ENCODE results near the gene OR2T3. TPM values are rescaled to one million over a fixed set of nuclear protein-coding genes. Genes with fewer than 3 reads are reported as not detected.
"Not testable (repeated sequence)": the region's sequence is repeated elsewhere in the genome, so short reads cannot be mapped to it uniquely, and the experiment has no call there.

Gene OR2T3
- total and polyA plus RNA-seq, 2 donors (not counting 3 experiments of a cell fraction or from before 2014, with no cell fraction given) = not detected

DNA sequence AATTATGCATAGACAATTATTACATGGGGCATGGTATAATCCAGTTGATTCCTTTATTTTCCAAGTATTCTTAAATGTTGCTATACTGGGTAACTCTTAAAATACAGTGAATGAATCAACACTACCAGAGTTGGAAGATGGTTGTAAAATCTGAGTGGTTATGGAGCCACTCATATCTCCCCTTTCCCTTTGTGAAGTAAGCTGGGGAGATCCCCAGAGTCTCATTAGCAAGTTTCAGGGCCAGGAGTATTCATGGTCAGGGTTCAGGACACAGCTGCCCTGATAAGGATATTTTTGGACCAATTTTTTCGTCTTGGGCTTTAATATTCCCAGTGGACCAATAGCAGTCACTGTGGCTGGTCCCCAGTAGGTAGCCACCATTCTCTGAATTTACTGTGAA lies 34.5 kb upstream of the OR2T3 start:
- DNase-seq (ENCODE audit: low read depth, low spot score); H3K9me3 ChIP-seq (replicated peaks; ENCODE audit: control insufficient read depth, insufficient read depth, low read length); BruUV-seq (replicated peaks); H3K4me2 ChIP-seq (ENCODE audit: insufficient read depth, low read length); H3K36me3 ChIP-seq (ENCODE audit: control insufficient read depth in 2 of 2, extremely low read depth in 1 of 2, insufficient read depth in 2 of 2, low read length in 2 of 2); H3K4me1 ChIP-seq (ENCODE audit: control insufficient read depth, extremely low read depth, insufficient read depth, low read length); H3K27me3 ChIP-seq (ENCODE audit: control insufficient read depth in 2 of 2, insufficient read depth in 2 of 2, low read length in 2 of 2); intact Hi-C loops (cut with micrococcal nuclease); H3K27ac ChIP-seq (ENCODE audit: insufficient read depth, low read depth, low read length); FAIRE-seq; CTCF ChIA-PET; POLR2A ChIA-PET; H2AFZ ChIP-seq (ENCODE audit: low read depth, low read length); H4K20me1 ChIP-seq (replicated peaks; ENCODE audit: control insufficient read depth, extremely low read depth, insufficient read depth, low read length); dilution Hi-C loops (cut with MboI; ENCODE audit: extremely low pct_ligation_motif_present, low sequenced_read_pairs); H3K9ac ChIP-seq (replicated peaks; ENCODE audit: extremely low read depth, insufficient read depth, low read length); H3K9me1 ChIP-seq (replicated peaks; ENCODE audit: control insufficient read depth, extremely low read depth, insufficient read depth, low read length); H3K79me2 ChIP-seq (ENCODE audit: control insufficient read depth, insufficient read depth, low read length); H3K4me3 ChIP-seq (replicated peaks in 1 of 3; ENCODE audit: insufficient read depth in 1 of 3, low read depth in 1 of 3, low read length in 3 of 3): not testable (repeated sequence)

- dilution Hi-C loops (cut with MboI; ENCODE audit: extremely low pct_ligation_motif_present, low sequenced_read_pairs) = not testable (repeated sequence)
These were observed 33.9 kb upstream of the OR2T3 start for GRCh38 chr1:248439283-248439682.

GRCh38 chr1:248442500-248443277 lies 30.5 kb upstream of the OR2T3 start:
- POLR2A ChIA-PET; H3K4me2 ChIP-seq (ENCODE audit: insufficient read depth, low read length); H3K9me1 ChIP-seq (replicated peaks; ENCODE audit: control insufficient read depth, extremely low read depth, insufficient read depth, low read length); BruUV-seq (replicated peaks); H3K9me3 ChIP-seq (replicated peaks; ENCODE audit: control insufficient read depth, insufficient read depth, low read length); H3K9ac ChIP-seq (replicated peaks; ENCODE audit: extremely low read depth, insufficient read depth, low read length); H2AFZ ChIP-seq (ENCODE audit: low read depth, low read length); H3K4me3 ChIP-seq (replicated peaks in 1 of 3; ENCODE audit: insufficient read depth in 1 of 3, low read depth in 1 of 3, low read length in 3 of 3); DNase-seq (ENCODE audit: low read depth, low spot score); CTCF ChIA-PET; H3K27ac ChIP-seq (ENCODE audit: insufficient read depth, low read depth, low read length); FAIRE-seq; H3K36me3 ChIP-seq (ENCODE audit: control insufficient read depth in 2 of 2, extremely low read depth in 1 of 2, insufficient read depth in 2 of 2, low read length in 2 of 2); intact Hi-C loops (cut with micrococcal nuclease); H3K4me1 ChIP-seq (ENCODE audit: control insufficient read depth, extremely low read depth, insufficient read depth, low read length); H3K79me2 ChIP-seq (ENCODE audit: control insufficient read depth, insufficient read depth, low read length); H3K27me3 ChIP-seq (ENCODE audit: control insufficient read depth in 2 of 2, insufficient read depth in 2 of 2, low read length in 2 of 2); dilution Hi-C loops (cut with MboI; ENCODE audit: extremely low pct_ligation_motif_present, low sequenced_read_pairs); H4K20me1 ChIP-seq (replicated peaks; ENCODE audit: control insufficient read depth, extremely low read depth, insufficient read depth, low read length): not testable (repeated sequence)

More at GRCh38 chr1:248439283-248439682, 33.9 kb upstream of the OR2T3 start:
- FAIRE-seq; H3K36me3 ChIP-seq (ENCODE audit: control insufficient read depth in 2 of 2, extremely low read depth in 1 of 2, insufficient read depth in 2 of 2, low read length in 2 of 2); POLR2A ChIA-PET; H2AFZ ChIP-seq (ENCODE audit: low read depth, low read length); CTCF ChIA-PET; H3K4me3 ChIP-seq (replicated peaks in 1 of 3; ENCODE audit: insufficient read depth in 1 of 3, low read depth in 1 of 3, low read length in 3 of 3); BruUV-seq (replicated peaks); DNase-seq (ENCODE audit: low read depth, low spot score); H3K27ac ChIP-seq (ENCODE audit: insufficient read depth, low read depth, low read length); intact Hi-C loops (cut with micrococcal nuclease); H3K27me3 ChIP-seq (ENCODE audit: control insufficient read depth in 2 of 2, insufficient read depth in 2 of 2, low read length in 2 of 2); H3K9me3 ChIP-seq (replicated peaks; ENCODE audit: control insufficient read depth, insufficient read depth, low read length); H3K9ac ChIP-seq (replicated peaks; ENCODE audit: extremely low read depth, insufficient read depth, low read length); H3K4me1 ChIP-seq (ENCODE audit: control insufficient read depth, extremely low read depth, insufficient read depth, low read length); H4K20me1 ChIP-seq (replicated peaks; ENCODE audit: control insufficient read depth, extremely low read depth, insufficient read depth, low read length); H3K4me2 ChIP-seq (ENCODE audit: insufficient read depth, low read length); H3K9me1 ChIP-seq (replicated peaks; ENCODE audit: control insufficient read depth, extremely low read depth, insufficient read depth, low read length); H3K79me2 ChIP-seq (ENCODE audit: control insufficient read depth, insufficient read depth, low read length): not testable (repeated sequence)

- CTCF ChIA-PET; H3K9me3 ChIP-seq (replicated peaks; ENCODE audit: control insufficient read depth, insufficient read depth, low read length); POLR2A ChIA-PET; FAIRE-seq; H3K4me3 ChIP-seq (replicated peaks in 1 of 3; ENCODE audit: insufficient read depth in 1 of 3, low read depth in 1 of 3, low read length in 3 of 3); H4K20me1 ChIP-seq (replicated peaks; ENCODE audit: control insufficient read depth, extremely low read depth, insufficient read depth, low read length); H3K27ac ChIP-seq (ENCODE audit: insufficient read depth, low read depth, low read length); H3K79me2 ChIP-seq (ENCODE audit: control insufficient read depth, insufficient read depth, low read length); dilution Hi-C loops (cut with MboI; ENCODE audit: extremely low pct_ligation_motif_present, low sequenced_read_pairs); H3K4me1 ChIP-seq (ENCODE audit: control insufficient read depth, extremely low read depth, insufficient read depth, low read length); intact Hi-C loops (cut with micrococcal nuclease); H3K9ac ChIP-seq (replicated peaks; ENCODE audit: extremely low read depth, insufficient read depth, low read length); H3K9me1 ChIP-seq (replicated peaks; ENCODE audit: control insufficient read depth, extremely low read depth, insufficient read depth, low read length); H3K36me3 ChIP-seq (ENCODE audit: control insufficient read depth in 2 of 2, extremely low read depth in 1 of 2, insufficient read depth in 2 of 2, low read length in 2 of 2); DNase-seq (ENCODE audit: low read depth, low spot score); H3K4me2 ChIP-seq (ENCODE audit: insufficient read depth, low read length); H2AFZ ChIP-seq (ENCODE audit: low read depth, low read length); H3K27me3 ChIP-seq (ENCODE audit: control insufficient read depth in 2 of 2, insufficient read depth in 2 of 2, low read length in 2 of 2); BruUV-seq (replicated peaks): not testable (repeated sequence)
These were observed 28.5 kb upstream of the OR2T3 start for GRCh38 chr1:248444603-248445002.

Measured in endothelial cell of umbilical vein (primary cell).